Esophagus squamous epithelium (tissue), 5 donors: ENCODE data around the gene FOXK1. TPM values are rescaled to one million over a fixed set of nuclear protein-coding genes. Genes with fewer than 3 reads are reported as not detected.
A peak's percentile ranks its signal among the peaks of the same experiment; 100 is the strongest.

Experiments used
- DNase-seq: peaks from one replicate; lab custom pipeline; 2025; lab: John Stamatoyannopoulos, UW
- H3K27ac ChIP-seq, 4 donors: fragments of 200-600 bp; sonication (generic); one replicate each; pipeline ENCODE4 v1.5.1; 2016 to 2019; ENCODE audit warnings: mild to moderate bottlenecking in 1 of 4
- H3K27me3 ChIP-seq, 4 donors: fragments of 200-600 bp; sonication (generic); 1 replicate in 3 of 4; 2 replicates in 1 of 4; pipeline versions ENCODE4 v1.5.1 to v1.6.0; 2017 to 2021; ENCODE audit warnings: antibody characterized with exemption in 1 of 4
- H3K36me3 ChIP-seq, 3 donors: fragments of 200-600 bp; sonication (generic); one replicate each; pipeline ENCODE4 v1.5.1; 2016 to 2019
- H3K4me1 ChIP-seq, 3 donors: fragments of 200-600 bp; sonication (generic); one replicate each; pipeline ENCODE4 v1.5.1; 2017 to 2019
- H3K4me3 ChIP-seq, 4 donors: fragments of 200-600 bp; sonication (generic); 1 replicate in 3 of 4; 2 replicates in 1 of 4; pipeline ENCODE4 v1.5.1; 2016 to 2019; ENCODE audit warnings: mild to moderate bottlenecking in 2 of 4, moderate library complexity in 1 of 4
- H3K9me3 ChIP-seq, 3 donors: fragments of 200-600 bp; sonication (generic); one replicate each; pipeline ENCODE4 v1.5.1; 2016 to 2019
- CTCF ChIP-seq, 6 experiments: fragments of 450-650 bp in 4 of 6; fragments of 200-600 bp in 2 of 6; sonication (generic) in 2 of 6; IDR thresholded peaks; one replicate each; pipeline ENCODE4 v1.5.1; 2016 to 2019; ENCODE audit warnings: antibody characterized with exemption in 6 of 6, mild to moderate bottlenecking in 4 of 6, moderate library complexity in 4 of 6
- POLR2A ChIP-seq, 4 donors: fragments of 450-650 bp; IDR thresholded peaks; one replicate each; pipeline ENCODE4 v1.6.1; 2017; ENCODE audit warnings: antibody characterized with exemption in 4 of 4, mild to moderate bottlenecking in 4 of 4, moderate library complexity in 3 of 4
- WGBS, 2 donors: methylation state at CpG; one replicate each; pipeline ENCODE4 v1.1.5; 2018; 5-methylcytosine and 5-hydroxymethylcytosine counted together
- intact Hi-C: fragments of 100-400 bp; cut with DNase I; formaldehyde crosslinking; loops from one replicate; pipeline ENCODE4 v1.15.0; 2022
- total RNA-seq, 4 donors: library from RNA; depleted of rRNA; stranded (reverse); fragments of >200 nt; gene quantifications; one replicate each; pipeline ENCODE4 v1.1.0, GENCODE V29; 2016
- donor health status: DM: yes; HTN: yes; CAD: no.

FOXK1 gene
- total RNA-seq, 4 donors from 2014 or later, result 11.9 to 25.7 (median 15.9) TPM

GRCh38 chr7:4714161-4714700 is 32.1 kb downstream of the FOXK1 start:
- DNase-seq, result no peak

DNA sequence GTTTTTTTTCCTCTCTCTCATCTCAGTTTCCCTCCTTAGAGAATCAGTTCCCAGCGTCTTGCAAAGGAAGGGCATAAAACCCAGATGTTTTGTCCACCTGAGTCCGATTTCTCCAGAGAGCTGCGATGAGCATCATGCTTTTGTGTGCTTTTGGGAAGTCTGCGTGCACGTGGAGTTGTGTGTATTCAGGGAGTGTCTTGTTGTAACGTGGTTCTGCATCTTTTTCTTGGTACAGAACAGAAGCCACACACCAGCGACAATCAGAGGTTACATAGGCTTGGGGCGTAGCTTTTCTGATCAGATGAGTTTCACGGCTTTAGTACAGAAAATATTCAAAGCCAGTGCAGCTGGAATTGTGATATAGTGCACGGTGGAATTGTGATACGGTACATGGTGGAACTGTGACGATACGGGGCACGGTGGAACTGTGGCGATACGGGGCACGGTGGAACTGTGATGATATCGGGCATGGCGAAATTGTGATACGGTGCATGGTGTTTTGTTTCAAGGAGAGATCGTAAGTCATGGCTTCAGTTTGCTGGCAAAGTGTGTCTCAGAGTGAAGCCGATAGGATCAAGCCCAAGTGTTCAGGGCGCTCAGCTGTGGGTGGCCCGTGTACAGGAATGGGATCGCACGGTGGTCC is 32.8 kb downstream of the FOXK1 start:
- no peaks in the 10 kb centered on the region for H3K9me3 ChIP-seq
- no peak for DNase-seq
- intact Hi-C loops, result no loop called here
- H3K27me3 ChIP-seq, result no peaks in the 10 kb centered on the region
- H3K4me1 ChIP-seq, result peaks cover 25 to 65% (median 31%) of the 10 kb centered on the region in 3 donors
- peaks cover 0 to 34% (median 0%) of the 10 kb centered on the region in 3 donors for H3K36me3 ChIP-seq
- peak overlapping the region in 1 of 4 donors; percentile 49 for H3K4me3 ChIP-seq
- WGBS, 2 donors, result 59 to 79% methylated on average over 17 to 26 of the region's 26 CpGs
- H3K27ac ChIP-seq, result peak overlapping the region; percentile 41 to 69 (median 63)
- no peak for TF ChIP-seq CTCF (IDR thresholded peaks at IDR 0.05)

More at GRCh38 chr7:4714161-4714700, 32.1 kb downstream of the FOXK1 start:
- H3K27ac ChIP-seq, result no peak overlapping the region
- peaks cover 0 to 33% (median 0%) of the 10 kb centered on the region in 3 donors for H3K36me3 ChIP-seq
- H3K4me3 ChIP-seq, result no peak overlapping the region
- 94 to 95% methylated on average over 11 to 15 of the region's 15 CpGs for WGBS, 2 donors
- intact Hi-C loops, result no loop called here
- no peaks in the 10 kb centered on the region for H3K9me3 ChIP-seq
- TF ChIP-seq POLR2A (IDR thresholded peaks at IDR 0.05), result no peak
- no peak for TF ChIP-seq CTCF (IDR thresholded peaks at IDR 0.05)
- H3K4me1 ChIP-seq, result peaks cover 25 to 65% (median 31%) of the 10 kb centered on the region in 3 donors
- no peaks in the 10 kb centered on the region for H3K27me3 ChIP-seq

GRCh38 chr7:4715410-4715776 is 33.3 kb downstream of the FOXK1 start:
- Histone ChIP-seq H3K4me1 (peaks cover 25 to 65% (median 31%) of the 10 kb centered on the region in 3 donors), H3K9me3 (no peaks in the 10 kb centered on the region), H3K27me3 (no peaks in the 10 kb centered on the region), H3K27ac (peak overlapping the region; percentile 41 to 69 (median 63)), H3K4me3 (peak overlapping the region in 1 of 4 donors; percentile 49), H3K36me3 (peaks cover 0 to 34% (median 0%) of the 10 kb centered on the region in 3 donors)
- TF ChIP-seq CTCF (IDR thresholded peaks at IDR 0.05), result no peak
- no peak for TF ChIP-seq POLR2A (IDR thresholded peaks at IDR 0.05)
- WGBS, 2 donors, result 2 to 23% methylated on average over 8 of the region's 13 CpGs
- DNase-seq, result no peak
- intact Hi-C loops, result no loop called here

GRCh38 chr7:4716946-4717795 is 35.1 kb downstream of the FOXK1 start:
- TF ChIP-seq CTCF (IDR thresholded peaks at IDR 0.05) (no peak), POLR2A (IDR thresholded peaks at IDR 0.05) (no peak)
- no peaks in the 10 kb centered on the region for H3K27me3 ChIP-seq
- 85 to 91% methylated on average over 28 to 29 of the region's 29 CpGs for WGBS, 2 donors
- H3K9me3 ChIP-seq, result no peaks in the 10 kb centered on the region
- peaks cover 0 to 30% (median 4%) of the 10 kb centered on the region in 3 donors for H3K36me3 ChIP-seq
- peaks cover 25 to 57% (median 27%) of the 10 kb centered on the region in 3 donors for H3K4me1 ChIP-seq
- intact Hi-C loops, result no loop called here
- no peak overlapping the region for H3K4me3 ChIP-seq
- H3K27ac ChIP-seq, result no peak overlapping the region
- no peak for DNase-seq
